ENCODE data around the gene BCL2L1. TPM values are rescaled to one million over a fixed set of nuclear protein-coding genes. Genes with fewer than 3 reads are reported as not detected.

BCL2L1 gene
- total RNA-seq, 2 experiments from 2014 or later = 57.1 to 58.8 TPM

- H3K4me1 Mint-ChIP-seq = peaks cover 64% of the 10 kb centered on the region
- peaks cover 69% of the 10 kb centered on the region for H3K36me3 Mint-ChIP-seq (ENCODE audit: low read depth)
- H3K27me3 Mint-ChIP-seq = no peaks in the 10 kb centered on the region
- DNase-seq = no peak
- H3K4me3 Mint-ChIP-seq = no peak overlapping the region
- no peaks in the 10 kb centered on the region for H3K9me3 Mint-ChIP-seq
- POLR2A ChIA-PET = interaction anchor here (0.6 kb wide), 1 partner anchor 36 kb away, joined by 5 read pairs; no protein-coding TSS in a partner anchor
- CTCF ChIA-PET = interaction anchor here (1.0 to 3.7 kb wide), 4 partner anchors 9 to 92 kb away, joined by 5 to 15 read pairs (median 6); no protein-coding TSS in a partner anchor
- no peak overlapping the region for H3K27ac Mint-ChIP-seq
Observed at GRCh38 chr20:31704225-31705119, 18.2 kb downstream of the BCL2L1 start.

- ChIA-PET CTCF (interaction anchor here (0.9 to 7.6 kb wide), 3 partner anchors 17 to 40 kb away, joined by 3 to 58 read pairs (median 13); partner anchors contain the start of gene BCL2L1), POLR2A (no interaction called here)
- Mint-ChIP-seq H3K4me1 (peaks cover 60% of the 10 kb centered on the region), H3K36me3 (ENCODE audit: low read depth) (peaks cover 58% of the 10 kb centered on the region), H3K4me3 (no peak overlapping the region), H3K27me3 (no peaks in the 10 kb centered on the region), H3K9me3 (no peaks in the 10 kb centered on the region), H3K27ac (peak overlapping the region; percentile 56)
- no peak for DNase-seq
Observed at GRCh38 chr20:31701591-31701990, 21.1 kb downstream of the BCL2L1 start.

- Mint-ChIP-seq H3K4me3 (no peak overlapping the region), H3K27ac (peak overlapping the region; percentile 28), H3K27me3 (no peaks in the 10 kb centered on the region), H3K4me1 (peaks cover 57% of the 10 kb centered on the region), H3K36me3 (ENCODE audit: low read depth) (peaks cover 50% of the 10 kb centered on the region), H3K9me3 (no peaks in the 10 kb centered on the region)
- ChIA-PET CTCF (interaction anchor here (0.6 to 7.6 kb wide), 4 partner anchors 16 to 150 kb away, joined by 3 to 58 read pairs (median 10); partner anchors contain the start of gene BCL2L1), POLR2A (no interaction called here)
- no peak for DNase-seq
Observed at GRCh38 chr20:31700747-31701146, 21.9 kb downstream of the BCL2L1 start.

- Mint-ChIP-seq H3K9me3 (no peaks in the 10 kb centered on the region), H3K36me3 (ENCODE audit: low read depth) (peaks cover 49% of the 10 kb centered on the region), H3K4me1 (peaks cover 59% of the 10 kb centered on the region), H3K27ac (peak overlapping the region; percentile 83), H3K4me3 (no peak overlapping the region), H3K27me3 (no peaks in the 10 kb centered on the region)
- no peak for DNase-seq
- POLR2A ChIA-PET = no interaction called here
- CTCF ChIA-PET = interaction anchor here (0.6 to 7.6 kb wide), 10 partner anchors 7 to 150 kb away, joined by 3 to 58 read pairs (median 4); partner anchors contain the start of gene BCL2L1
Observed at GRCh38 chr20:31699801-31700728, 22.6 kb downstream of the BCL2L1 start.

- Mint-ChIP-seq H3K27ac (peak overlapping the region; percentile 83), H3K4me3 (peak overlapping the region; percentile 21), H3K36me3 (ENCODE audit: low read depth) (peaks cover 52% of the 10 kb centered on the region), H3K27me3 (no peaks in the 10 kb centered on the region), H3K9me3 (no peaks in the 10 kb centered on the region), H3K4me1 (peaks cover 63% of the 10 kb centered on the region)
- CTCF ChIA-PET = interaction anchor here (0.6 to 7.6 kb wide), 11 partner anchors 8 to 86 kb away, joined by 3 to 58 read pairs (median 4); partner anchors contain the start of gene BCL2L1
- POLR2A ChIA-PET = interaction anchor here (1.0 kb wide), 1 partner anchor 25 kb away, joined by 3 read pairs; no protein-coding TSS in a partner anchor
- peak; percentile 33 for DNase-seq
Observed at GRCh38 chr20:31698803-31699718, 23.6 kb downstream of the BCL2L1 start.

GRCh38 chr20:31698243-31698802, 24.3 kb downstream of the BCL2L1 start:
- ChIA-PET POLR2A (interaction anchor here (0.6 to 1.0 kb wide), 3 partner anchors 24 to 348 kb away, joined by 3 to 7 read pairs (median 3); no protein-coding TSS in a partner anchor), CTCF (interaction anchor here (0.8 to 7.6 kb wide), 10 partner anchors 9 to 86 kb away, joined by 3 to 58 read pairs (median 4); partner anchors contain the start of gene BCL2L1)
- Mint-ChIP-seq H3K27me3 (no peaks in the 10 kb centered on the region), H3K4me1 (peaks cover 67% of the 10 kb centered on the region), H3K4me3 (no peak overlapping the region), H3K36me3 (ENCODE audit: low read depth) (peaks cover 52% of the 10 kb centered on the region), H3K9me3 (no peaks in the 10 kb centered on the region), H3K27ac (peak overlapping the region; percentile 83)
- DNase-seq = no peak

- Mint-ChIP-seq H3K4me3 (no peak overlapping the region), H3K9me3 (no peaks in the 10 kb centered on the region), H3K4me1 (peaks cover 69% of the 10 kb centered on the region), H3K27ac (peak overlapping the region; percentile 72), H3K27me3 (no peaks in the 10 kb centered on the region), H3K36me3 (ENCODE audit: low read depth) (peaks cover 53% of the 10 kb centered on the region)
- ChIA-PET POLR2A (interaction anchor here (0.7 kb wide), 1 partner anchor 31 kb away, joined by 7 read pairs; no protein-coding TSS in a partner anchor), CTCF (interaction anchor here (0.6 to 7.6 kb wide), 5 partner anchors 8 to 55 kb away, joined by 3 to 58 read pairs (median 4); partner anchors contain the start of gene BCL2L1)
- DNase-seq = no peak
Observed at GRCh38 chr20:31695849-31696804, 26.5 kb downstream of the BCL2L1 start.

- Mint-ChIP-seq H3K9me3 (no peaks in the 10 kb centered on the region), H3K27me3 (no peaks in the 10 kb centered on the region), H3K27ac (peak overlapping the region; percentile 81), H3K4me1 (peaks cover 65% of the 10 kb centered on the region), H3K4me3 (no peak overlapping the region), H3K36me3 (ENCODE audit: low read depth) (peaks cover 49% of the 10 kb centered on the region)
- no peak for DNase-seq
- ChIA-PET POLR2A (interaction anchor here (0.7 kb wide), 1 partner anchor 30 kb away, joined by 7 read pairs; no protein-coding TSS in a partner anchor), CTCF (interaction anchor here (0.6 to 7.6 kb wide), 4 partner anchors 28 to 54 kb away, joined by 3 to 58 read pairs (median 6); partner anchors contain the start of gene BCL2L1)
Observed at GRCh38 chr20:31694842-31695593, 27.6 kb downstream of the BCL2L1 start.

- DNase-seq = no peak
- ChIA-PET POLR2A (no interaction called here), CTCF (interaction anchor here (1.0 to 2.7 kb wide), 5 partner anchors 10 to 30 kb away, joined by 3 to 11 read pairs (median 6); no protein-coding TSS in a partner anchor)
- Mint-ChIP-seq H3K4me3 (no peak overlapping the region), H3K27ac (peak overlapping the region; percentile 81), H3K9me3 (no peaks in the 10 kb centered on the region), H3K4me1 (peaks cover 57% of the 10 kb centered on the region), H3K27me3 (no peaks in the 10 kb centered on the region), H3K36me3 (ENCODE audit: low read depth) (peaks cover 46% of the 10 kb centered on the region)
Observed at GRCh38 chr20:31693987-31694661, 28.5 kb downstream of the BCL2L1 start.

All from activated CD4-positive, alpha-beta T cell treated with anti-CD3 and anti-CD28 coated beads, Interleukin-2, amount 10 ng/mL, durations not matched to agents 7 days and 5 days (primary cell).